HG03342 (cell line): ENCODE results near the gene WNT4.

Source experiments
- ATAC-seq: cut with Tn5 transposase; IDR thresholded peaks from one replicate; pipeline ENCODE4 v1.9.1; 2021; ENCODE audit warnings: mild to moderate bottlenecking, moderate library complexity; ENCODE audit not compliant: unreplicated experiment

WNT4 gene

GRCh38 chr1:22164841-22165808 is 22.2 kb upstream of the WNT4 start:
- no peak for ATAC-seq

GRCh38 chr1:22163564-22163963 is 20.7 kb upstream of the WNT4 start:
- no peak for ATAC-seq

DNA sequence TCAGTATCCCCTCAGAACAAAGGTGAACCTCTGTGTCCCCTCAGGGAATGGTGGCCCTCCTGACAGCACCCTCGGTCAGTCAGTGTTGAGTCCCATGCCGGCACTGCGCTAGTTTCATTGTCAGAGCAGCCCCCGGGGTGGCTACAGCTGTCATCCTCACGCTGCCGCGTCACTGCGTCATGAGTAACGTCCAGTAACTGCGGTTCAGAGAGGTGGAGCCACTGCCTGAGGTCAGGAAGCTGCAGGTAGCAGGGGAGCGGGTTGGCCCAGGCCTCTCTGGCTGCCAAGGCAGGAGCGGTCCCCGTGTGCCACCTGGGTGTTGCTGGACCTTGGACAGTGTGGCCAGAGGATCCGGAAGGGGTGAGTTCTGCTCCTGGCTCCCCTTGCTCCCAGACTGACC is 20.2 kb upstream of the WNT4 start:
- ATAC-seq, result no peak

- no peak for ATAC-seq
Observed at GRCh38 chr1:22159891-22160290, 17.0 kb upstream of the WNT4 start.

- ATAC-seq, result no peak
Observed at GRCh38 chr1:22158654-22159053, 15.8 kb upstream of the WNT4 start.

DNA sequence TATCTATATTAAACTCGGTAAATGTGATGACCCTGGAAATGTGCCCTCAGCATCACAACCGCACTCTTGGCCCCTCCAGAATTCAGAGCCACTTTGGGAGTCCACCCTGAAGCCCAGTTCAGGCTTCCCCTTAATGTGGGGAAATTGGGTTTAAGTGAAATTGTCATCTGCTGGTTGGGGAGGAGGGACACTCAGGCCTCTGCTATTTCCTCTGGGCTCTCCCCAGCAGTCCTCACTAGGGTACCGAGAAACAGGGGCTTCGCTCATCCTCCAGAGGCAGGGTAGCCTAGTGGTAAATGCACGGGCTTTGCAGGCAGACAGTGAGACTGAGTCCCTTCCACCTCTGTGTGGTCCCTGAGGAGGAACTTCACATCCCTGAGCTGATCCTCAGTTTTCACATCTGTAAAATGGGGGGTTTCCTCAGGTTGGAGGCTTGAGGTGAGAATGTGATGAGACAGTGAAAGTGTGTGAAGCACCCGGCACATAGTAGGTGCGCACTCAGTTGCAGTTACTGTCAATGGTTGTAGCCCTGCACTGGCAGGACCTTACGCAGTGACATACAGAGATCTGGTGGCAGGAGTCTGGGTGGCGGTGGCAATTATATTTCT is 14.6 kb upstream of the WNT4 start:
- ATAC-seq, result no peak

DNA sequence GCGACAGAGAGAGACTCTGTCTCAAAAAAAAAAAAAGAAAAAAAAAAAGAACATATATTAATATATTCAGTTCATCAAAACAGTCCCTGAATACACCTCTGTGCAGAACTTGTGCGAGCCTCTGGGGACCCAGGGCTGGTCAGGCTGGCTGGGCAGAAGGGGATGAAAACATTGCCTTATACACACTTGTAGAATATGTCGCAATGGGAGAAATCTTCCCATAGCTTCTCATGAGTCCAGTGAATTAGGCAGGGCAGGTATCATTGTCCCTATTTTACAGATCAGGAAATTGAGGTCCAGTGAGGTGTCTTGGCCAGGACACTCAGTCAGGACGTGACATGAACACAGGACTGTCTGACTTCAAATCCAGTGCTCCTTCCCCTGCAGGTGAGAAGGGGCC is 12.6 kb upstream of the WNT4 start:
- ATAC-seq, result no peak

DNA sequence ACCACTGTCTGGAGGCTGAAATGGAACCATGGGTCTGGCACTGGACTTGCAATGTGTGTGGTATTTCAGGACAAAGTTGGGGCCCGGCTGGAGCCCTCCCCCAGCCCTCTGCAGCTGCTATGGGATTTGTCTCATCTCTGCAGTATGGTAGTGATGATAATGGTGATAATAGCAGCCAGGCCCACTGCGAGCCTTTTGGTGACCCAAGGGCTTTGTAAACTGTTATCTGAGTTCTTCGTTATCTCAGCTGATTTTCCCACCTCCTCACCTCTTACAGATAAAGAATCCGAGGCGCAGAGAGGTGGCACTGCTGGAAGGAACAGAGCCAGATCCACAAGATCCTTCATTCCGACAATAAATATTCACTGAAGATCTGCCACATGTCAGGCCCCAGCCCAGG is 11.7 kb upstream of the WNT4 start:
- ATAC-seq, result no peak

DNA sequence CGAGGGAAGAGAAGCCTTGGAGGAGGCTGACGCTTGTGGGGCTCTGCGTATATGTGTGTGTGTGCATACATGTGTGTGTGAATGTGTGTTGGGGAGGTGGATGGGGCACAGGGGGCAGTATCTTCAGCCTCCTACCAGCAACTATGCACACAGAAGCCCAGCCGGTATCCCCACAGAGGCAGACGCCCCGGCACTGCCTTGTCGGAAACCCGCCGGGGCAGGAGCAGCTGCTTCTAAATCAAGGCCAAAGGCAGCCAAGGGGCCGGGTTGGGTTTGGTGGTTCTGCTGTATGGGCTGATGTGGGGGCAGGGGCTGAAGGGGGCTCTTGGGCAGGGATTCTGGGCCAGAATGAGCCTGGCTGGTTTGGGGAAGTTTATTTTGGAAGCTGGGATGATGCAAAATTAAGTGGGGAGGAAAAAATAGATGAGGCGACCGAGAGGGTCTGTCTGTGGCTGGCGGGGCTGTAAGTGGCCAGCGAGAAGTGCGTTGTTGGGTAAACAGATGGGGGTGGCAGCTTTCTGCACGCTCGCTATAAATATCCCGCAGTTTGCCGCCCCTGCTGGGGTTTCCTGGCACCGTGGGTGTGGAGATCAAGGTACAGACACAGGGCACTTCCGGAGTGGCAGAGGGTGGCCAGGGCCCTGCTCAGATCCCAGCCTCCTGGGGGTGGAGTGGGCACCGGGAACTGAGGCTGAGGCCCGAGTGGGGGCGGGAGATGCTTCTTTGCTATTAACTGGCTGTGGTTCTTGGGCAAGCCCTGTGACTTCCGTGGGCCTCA is 11.0 kb upstream of the WNT4 start:
- no peak for ATAC-seq

DNA sequence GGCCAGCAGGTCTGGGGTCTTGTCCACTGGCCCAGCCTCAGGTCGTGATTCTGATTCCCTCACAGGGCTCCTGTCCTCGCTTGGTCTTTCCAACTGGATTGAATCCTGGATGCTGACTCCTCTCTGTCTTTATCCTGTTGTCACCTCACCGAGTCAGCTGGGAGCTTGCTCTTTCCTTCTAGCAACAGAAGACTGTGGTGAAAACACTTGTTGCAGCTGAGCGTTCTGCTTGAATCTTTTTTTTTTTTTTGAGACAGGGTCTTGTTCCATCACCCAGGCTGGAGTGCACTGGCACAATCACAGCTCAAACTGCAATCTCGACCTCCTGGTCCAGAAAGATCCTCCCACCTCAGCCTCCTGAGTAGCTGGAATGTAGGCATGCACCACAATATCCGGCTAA is 8.0 kb upstream of the WNT4 start:
- no peak for ATAC-seq

- ATAC-seq, result no peak
Observed at GRCh38 chr1:22142315-22143064, 407 bp downstream of the WNT4 start.

GRCh38 chr1:22141554-22142314 is 1.2 kb downstream of the WNT4 start:
- no peak for ATAC-seq

GRCh38 chr1:22140694-22141093 is 2.2 kb downstream of the WNT4 start:
- ATAC-seq, result no peak

GRCh38 chr1:22139817-22140216 is 3.1 kb downstream of the WNT4 start:
- ATAC-seq, result no peak

- ATAC-seq, result no peak
Observed at GRCh38 chr1:22139066-22139594, 3.8 kb downstream of the WNT4 start.

- ATAC-seq, result no peak
Observed at GRCh38 chr1:22137004-22137720, 5.7 kb downstream of the WNT4 start.

DNA sequence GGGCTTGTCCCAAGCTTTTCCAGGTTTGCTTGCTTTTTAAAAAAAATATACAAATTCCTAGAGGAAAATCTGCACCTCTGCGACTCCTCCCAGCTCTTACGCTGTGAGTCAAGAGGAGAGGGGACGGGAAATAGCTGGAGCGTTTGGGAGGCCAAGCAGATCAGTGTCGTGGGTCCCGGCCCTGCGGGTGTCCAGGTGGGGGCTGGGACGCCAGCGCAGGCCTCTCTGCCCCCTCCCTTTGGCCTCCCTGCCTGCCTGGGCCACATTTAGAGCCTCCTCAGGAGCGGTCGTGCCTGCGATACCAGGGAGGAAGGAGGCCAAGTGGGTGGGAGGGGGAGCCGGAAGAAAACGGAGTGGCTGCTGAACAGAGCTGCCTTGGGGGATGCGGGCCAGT is 9.0 kb downstream of the WNT4 start:
- ATAC-seq, result no peak

DNA sequence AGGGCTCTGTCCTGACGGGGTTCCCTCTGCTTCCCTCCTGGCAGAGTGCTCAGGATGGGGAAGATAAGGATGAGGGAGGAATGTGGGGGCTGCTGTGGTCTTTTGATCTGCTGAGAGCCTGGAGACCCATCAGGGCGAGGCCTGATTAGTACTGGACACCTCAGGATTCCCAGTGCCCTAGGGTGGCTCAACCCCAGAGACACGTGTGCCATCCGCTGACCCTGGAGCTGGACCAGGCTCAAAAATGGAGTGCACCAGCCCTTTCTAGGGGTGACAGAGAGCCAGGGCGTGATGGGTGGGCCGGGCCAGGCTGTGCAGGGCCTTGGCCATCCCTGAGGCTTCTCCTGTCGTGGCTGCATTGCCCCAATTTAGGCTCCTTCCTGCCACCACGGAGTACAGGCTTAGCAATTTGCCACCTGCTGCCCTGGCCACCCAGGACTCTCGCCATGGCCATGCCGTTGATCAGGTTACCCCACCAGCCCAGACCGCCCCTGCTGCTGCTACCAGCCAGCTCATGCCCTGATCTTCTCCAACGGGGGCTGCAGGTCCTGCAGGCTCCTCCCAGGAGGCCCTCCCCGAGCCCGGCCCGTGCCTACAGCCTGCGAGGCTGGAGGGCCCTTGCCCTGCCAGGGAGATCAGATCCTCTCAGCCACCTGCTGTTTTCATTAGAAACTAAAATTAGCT is 9.5 kb downstream of the WNT4 start:
- no peak for ATAC-seq
